CD14-positive monocyte (primary cell): ENCODE data around the gene TRIM67. TPM values are rescaled to one million over a fixed set of nuclear protein-coding genes. Genes with fewer than 3 reads are reported as not detected.

Source experiments
- DNase-seq, 3 donors: peaks; one replicate each; pipeline ENCODE4 v3.0.0-alpha.2; 2011 to 2022
- H2AFZ ChIP-seq: 2 replicates; pipeline ENCODE4 v1.6.0; 2012; ENCODE audit warnings: mild to moderate bottlenecking, low read depth, low read length, inconsistent platforms; ENCODE audit not compliant: insufficient read depth, poor library complexity, severe bottlenecking
- H3K27ac ChIP-seq, 2 donors: 1 replicate in 1 of 2; 2 replicates in 1 of 2; pipeline ENCODE4 v1.5.1; 2012 to 2013; ENCODE audit warnings: low read length in 2 of 2, control low read depth in 1 of 2, inconsistent platforms in 1 of 2, low read depth in 1 of 2, mild to moderate bottlenecking in 1 of 2
- H3K27me3 ChIP-seq, 2 donors: one replicate each; pipeline versions ENCODE4 v1.6.0 to v1.6.1; 2011 to 2013; ENCODE audit warnings: low read length in 2 of 2; ENCODE audit not compliant: control insufficient read depth in 2 of 2, insufficient read depth in 2 of 2
- H3K36me3 ChIP-seq, 2 donors: replicated peaks in 1 of 2; 1 replicate in 1 of 2; 2 replicates in 1 of 2; pipeline versions ENCODE4 v1.5.1 to v1.6.1; 2012 to 2013; ENCODE audit warnings: low read length in 2 of 2, control low read depth in 1 of 2, inconsistent platforms in 1 of 2, mild to moderate bottlenecking in 1 of 2; ENCODE audit not compliant: insufficient read depth in 2 of 2, control insufficient read depth in 1 of 2
- H3K4me1 ChIP-seq, 2 donors: 1 replicate in 1 of 2; 2 replicates in 1 of 2; pipeline versions ENCODE4 v1.5.1 to v1.6.1; 2012 to 2013; ENCODE audit warnings: low read length in 2 of 2, control low read depth in 1 of 2, inconsistent platforms in 1 of 2, mild to moderate bottlenecking in 1 of 2, moderate library complexity in 1 of 2; ENCODE audit not compliant: insufficient read depth in 2 of 2, control insufficient read depth in 1 of 2
- H3K4me2 ChIP-seq: replicated peaks from 2 replicates; pipeline ENCODE3; 2012; ENCODE audit warnings: low read length, moderate library complexity, mild to moderate bottlenecking; ENCODE audit not compliant: poor library complexity, severe bottlenecking; ENCODE audit errors: extremely low read depth
- H3K4me3 ChIP-seq, 3 experiments: fragments of 200-600 bp in 1 of 3; sonication (generic) in 1 of 3; replicated peaks in 1 of 3; 1 replicate in 2 of 3; 2 replicates in 1 of 3; pipeline ENCODE4 v1.5.1; 2011 to 2013; ENCODE audit warnings: low read length in 3 of 3, mild to moderate bottlenecking in 3 of 3, control low read depth in 2 of 3, low read depth in 2 of 3, inconsistent platforms in 1 of 3, moderate library complexity in 1 of 3
- H3K79me2 ChIP-seq: 2 replicates; pipeline ENCODE4 v1.6.0; 2012; ENCODE audit warnings: mild to moderate bottlenecking, control low read depth, inconsistent platforms, low read length, moderate library complexity; ENCODE audit not compliant: insufficient read depth
- H3K9ac ChIP-seq: 2 replicates; pipeline ENCODE4 v1.6.0; 2017; ENCODE audit warnings: low read length, mild to moderate bottlenecking; ENCODE audit not compliant: insufficient read depth, poor library complexity, severe bottlenecking
- H3K9me3 ChIP-seq, 2 donors: replicated peaks in 1 of 2; 1 replicate in 1 of 2; 2 replicates in 1 of 2; pipeline versions ENCODE4 v1.5.1 to v1.6.1; 2012 to 2013; ENCODE audit warnings: low read length in 2 of 2, control low read depth in 1 of 2; ENCODE audit not compliant: control insufficient read depth in 1 of 2, insufficient read depth in 1 of 2
- H4K20me1 ChIP-seq: 2 replicates; pipeline ENCODE4 v1.6.0; 2012; ENCODE audit warnings: mild to moderate bottlenecking, low read length, control low read depth, moderate library complexity; ENCODE audit not compliant: insufficient read depth
- H3K27ac Mint-ChIP-seq, 7 donors: one replicate each; pipeline ENCODE4 v1.8.0; 2020; ENCODE audit warnings: mild to moderate bottlenecking in 7 of 7, mixed read lengths in 7 of 7, moderate library complexity in 6 of 7, inconsistent platforms in 2 of 7
- H3K27me3 Mint-ChIP-seq, 3 donors: one replicate each; pipeline ENCODE4 v1.8.0; 2021 to 2022; ENCODE audit warnings: low read depth in 3 of 3, mild to moderate bottlenecking in 3 of 3, mixed read lengths in 3 of 3, moderate library complexity in 3 of 3, inconsistent platforms in 1 of 3
- H3K36me3 Mint-ChIP-seq, 2 donors: one replicate each; pipeline ENCODE4 v1.8.0; 2020; ENCODE audit warnings: mixed read lengths in 2 of 2, inconsistent platforms in 1 of 2, mild to moderate bottlenecking in 1 of 2
- H3K4me1 Mint-ChIP-seq: one replicate; pipeline ENCODE4 v1.8.0; 2020; ENCODE audit warnings: mild to moderate bottlenecking, mixed read lengths
- H3K4me3 Mint-ChIP-seq, 2 donors: one replicate each; pipeline ENCODE4 v1.8.0; 2020; ENCODE audit warnings: mild to moderate bottlenecking in 2 of 2, mixed read lengths in 2 of 2, moderate library complexity in 1 of 2
- H3K9me3 Mint-ChIP-seq, 7 donors: one replicate each; pipeline ENCODE4 v1.8.0; 2020 to 2022; ENCODE audit warnings: mixed read lengths in 7 of 7, mild to moderate bottlenecking in 6 of 7, moderate library complexity in 6 of 7, inconsistent platforms in 2 of 7
- CTCF ChIP-seq: fragments of 200-600 bp; IDR thresholded peaks from one replicate; pipeline ENCODE4 v1.8.0; 2022; ENCODE audit warnings: antibody characterized with exemption, mild to moderate bottlenecking
- WGBS: methylation state at CpG from one replicate; pipeline ENCODE4 v1.1.5; 2013; ENCODE audit warnings: missing lambda C conversion rate; ENCODE audit not compliant: insufficient coverage; 5-methylcytosine and 5-hydroxymethylcytosine counted together
- intact Hi-C, 2 donors: fragments of 100-400 bp; cut with micrococcal nuclease; formaldehyde crosslinking; loops; one replicate each; pipeline versions ENCODE4 v1.15.0 to v1.15.1; 2023
- polyA plus RNA-seq, 3 donors: library from polyadenylated mRNA; depleted of rRNA in 1 of 3; unstranded in 2 of 3; stranded (reverse) in 1 of 3; fragments of 300-500 nt in 2 of 3; fragments of >200 nt in 1 of 3; fragmentation: Illumina TruSeq in 2 of 3; gene quantifications; 1 replicate in 2 of 3; 2 replicates in 1 of 3; pipeline ENCODE4 v1.2.3, GENCODE V29; 2012 to 2021

TRIM67 gene
- polyA plus RNA-seq, 3 donors: not detected

GRCh38 chr1:231178970-231179369 is 17.1 kb downstream of the TRIM67 start:
- no peak overlapping the region for H3K4me3 Mint-ChIP-seq
- H3K27me3 Mint-ChIP-seq: peaks cover 24 to 52% (median 33%) of the 10 kb centered on the region in 3 donors
- no peak overlapping the region for H3K27ac Mint-ChIP-seq
- no peak overlapping the region for H3K27ac ChIP-seq
- no peaks in the 10 kb centered on the region for H3K36me3 ChIP-seq
- DNase-seq: no peak
- H3K9me3 ChIP-seq: no peaks in the 10 kb centered on the region
- peaks cover 0 to 7% (median 3%) of the 10 kb centered on the region in 7 donors for H3K9me3 Mint-ChIP-seq
- H3K79me2 ChIP-seq: no peaks in the 10 kb centered on the region
- H3K27me3 ChIP-seq: peaks cover 18 to 26% of the 10 kb centered on the region in 2 donors
- 100% methylated on average over 2 of the region's 2 CpGs for WGBS
- no peak overlapping the region for H3K4me3 ChIP-seq
- TF ChIP-seq CTCF: no peak
- no peak overlapping the region for H3K4me2 ChIP-seq
- intact Hi-C loops: no loop called here
- no peaks in the 10 kb centered on the region for H3K4me1 Mint-ChIP-seq
- H3K4me1 ChIP-seq: no peaks in the 10 kb centered on the region
- no peak overlapping the region for H3K9ac ChIP-seq
- H2AFZ ChIP-seq: no peak overlapping the region
- no peaks in the 10 kb centered on the region for H3K36me3 Mint-ChIP-seq
- no peaks in the 10 kb centered on the region for H4K20me1 ChIP-seq

- Mint-ChIP-seq H3K36me3 (no peaks in the 10 kb centered on the region), H3K4me3 (no peak overlapping the region), H3K4me1 (no peaks in the 10 kb centered on the region), H3K9me3 (peaks cover 0 to 7% (median 3%) of the 10 kb centered on the region in 7 donors), H3K27ac (no peak overlapping the region), H3K27me3 (peaks cover 17 to 47% (median 27%) of the 10 kb centered on the region in 3 donors)
- no CpG with 5 or more reads among the region's 1 CpG for WGBS
- Histone ChIP-seq H3K9me3 (no peaks in the 10 kb centered on the region), H3K79me2 (no peaks in the 10 kb centered on the region), H3K4me1 (no peaks in the 10 kb centered on the region), H4K20me1 (no peaks in the 10 kb centered on the region), H2AFZ (no peak overlapping the region), H3K9ac (no peak overlapping the region), H3K27me3 (peaks cover 9 to 21% of the 10 kb centered on the region in 2 donors), H3K4me2 (no peak overlapping the region), H3K27ac (no peak overlapping the region), H3K36me3 (no peaks in the 10 kb centered on the region), H3K4me3 (no peak overlapping the region)
- intact Hi-C loops: no loop called here
- no peak for TF ChIP-seq CTCF
- no peak for DNase-seq
These were observed 18.2 kb downstream of the TRIM67 start for GRCh38 chr1:231180034-231180433.
